SHP77 treated with DMSO at 0.1 percent for 48 hours (cell line): ENCODE data around the gene MYO1B.
"Not testable (repeated sequence)": the region's sequence is repeated elsewhere in the genome, so short reads cannot be mapped to it uniquely, and the experiment has no call there.

Experiments used
- DNase-seq: peaks from one replicate; lab custom pipeline; 2025; lab: John Stamatoyannopoulos, UW

The MYO1B gene

DNA sequence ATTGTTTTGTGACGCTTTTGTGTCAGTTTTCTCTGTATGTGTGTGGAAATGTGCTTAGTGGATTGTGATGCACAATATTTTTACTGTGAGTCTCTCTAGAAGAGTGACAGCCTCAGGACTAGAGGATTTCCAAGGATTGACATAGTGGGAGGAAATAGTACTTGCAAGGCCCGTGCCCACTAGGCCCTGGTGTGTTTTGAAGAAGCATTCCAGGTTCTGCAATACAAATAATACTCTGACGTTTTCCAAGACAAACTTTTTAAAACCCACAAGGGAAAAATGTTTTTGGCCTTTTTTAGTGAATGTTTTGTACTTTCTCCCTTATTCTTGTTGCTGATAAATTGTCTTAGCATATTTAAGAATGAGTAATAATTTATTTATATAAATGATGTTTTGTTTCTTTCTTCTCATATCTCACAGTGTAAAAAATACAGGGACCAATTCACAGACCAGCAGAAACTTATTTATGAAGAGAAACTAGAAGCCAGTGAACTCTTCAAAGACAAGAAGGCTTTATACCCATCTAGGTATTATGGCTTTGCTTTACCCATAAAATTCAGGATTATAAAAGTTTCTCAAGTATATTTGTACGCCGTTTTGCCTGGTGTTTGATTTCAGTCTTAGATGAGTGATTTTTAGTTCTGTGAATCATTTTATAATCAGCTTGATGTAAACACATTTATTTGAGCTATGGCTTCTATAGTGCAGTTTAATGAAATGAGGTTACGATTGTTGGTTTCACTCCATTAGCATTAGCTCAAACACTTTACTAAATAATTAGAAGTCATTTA lies 165.6 kb downstream of the MYO1B start:
- no peak for DNase-seq

DNA sequence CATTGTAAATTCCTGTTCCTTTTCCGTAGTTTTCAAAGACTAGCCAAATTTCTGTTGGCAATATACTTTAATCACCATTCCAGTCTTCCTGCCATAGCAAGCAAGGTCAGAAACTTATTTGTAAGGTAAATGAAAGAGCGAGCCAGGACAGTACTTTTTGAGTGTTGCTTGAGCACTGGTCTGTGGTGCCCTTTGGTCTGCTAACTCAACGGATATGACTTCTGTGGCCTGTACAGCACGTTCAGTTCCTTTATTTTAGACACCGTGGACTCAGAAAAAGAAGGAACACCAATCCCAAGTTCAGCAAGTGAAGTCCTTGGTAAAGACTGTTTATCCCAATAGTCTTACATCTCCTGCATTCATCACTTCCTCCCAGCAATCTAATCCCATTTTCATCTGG lies 166.3 kb downstream of the MYO1B start:
- no peak for DNase-seq

DNA sequence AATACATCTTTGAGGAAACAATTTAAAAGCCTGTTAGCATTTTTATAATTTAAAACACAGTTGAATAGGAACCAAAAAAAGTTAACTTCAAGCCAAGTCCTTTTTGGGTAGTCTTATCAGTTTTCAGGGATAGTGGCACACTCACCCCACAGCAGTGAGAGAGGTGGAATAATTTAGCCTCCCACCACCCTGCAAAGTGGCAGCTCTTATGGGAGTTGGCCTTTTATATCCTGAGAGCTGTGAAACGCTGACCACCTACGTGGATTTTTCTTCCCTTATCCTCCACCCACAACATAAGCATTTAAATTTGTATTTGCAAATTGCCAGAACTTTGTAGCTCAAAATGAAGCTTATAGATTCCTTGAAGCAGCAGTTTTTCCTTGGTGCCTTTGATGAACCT lies 167.1 kb downstream of the MYO1B start:
- no peak for DNase-seq

DNA sequence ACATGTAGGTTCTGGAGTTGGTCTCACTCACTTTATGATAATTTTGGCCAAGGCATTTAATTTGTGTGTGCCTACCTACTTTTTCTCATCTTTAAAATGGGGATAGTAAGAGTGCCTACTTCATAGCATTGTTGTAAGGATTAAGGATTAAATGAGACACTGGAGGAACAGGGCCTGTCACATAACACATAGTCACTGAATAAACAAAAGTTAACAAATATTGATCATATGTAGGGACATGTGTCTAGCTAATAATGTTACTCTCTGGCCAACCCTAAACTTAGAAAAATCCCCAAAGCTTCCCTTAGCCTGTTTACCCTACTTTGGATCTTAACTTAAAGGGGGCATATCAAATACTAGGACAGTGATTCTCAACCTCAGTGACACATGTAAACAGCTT lies 169.9 kb downstream of the MYO1B start:
- DNase-seq = no peak

DNA sequence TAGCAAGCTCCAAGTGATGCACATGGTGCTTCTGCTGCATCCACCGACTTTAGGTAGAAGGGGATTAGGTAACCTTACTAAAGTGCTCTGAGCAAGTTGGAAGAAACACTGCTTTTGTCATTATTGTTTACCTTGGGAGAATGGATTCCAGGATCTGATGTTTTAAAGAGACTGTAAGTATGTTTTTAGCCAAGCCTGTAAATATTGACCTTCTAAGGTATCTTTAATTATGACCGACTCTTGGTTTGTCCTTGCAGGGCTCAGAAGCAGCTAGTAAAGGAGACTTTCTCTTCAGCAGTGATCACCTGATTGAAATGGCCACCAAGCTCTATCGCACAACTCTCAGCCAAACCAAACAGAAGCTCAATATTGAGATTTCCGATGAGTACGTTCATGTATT lies 170.7 kb downstream of the MYO1B start:
- no peak for DNase-seq

DNA sequence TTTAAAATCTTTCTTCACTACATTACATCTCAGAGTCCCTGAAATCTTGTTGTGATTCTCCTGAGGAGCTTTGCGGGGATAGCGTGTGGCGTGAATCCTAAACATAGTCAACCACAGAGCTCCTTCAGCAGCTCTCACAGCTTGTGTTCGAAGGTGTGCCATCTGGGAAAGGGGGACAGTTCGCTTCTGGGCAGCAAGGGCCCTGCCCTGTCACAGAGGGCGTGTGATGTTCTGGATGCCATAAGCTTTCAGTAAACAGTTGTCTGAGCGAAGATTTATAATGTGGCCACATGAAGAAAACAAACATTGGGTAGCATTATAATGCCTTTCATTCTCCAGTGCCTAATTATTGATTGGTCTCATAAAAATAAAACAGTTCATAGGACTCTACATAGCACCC lies 172.5 kb downstream of the MYO1B start:
- no peak for DNase-seq

DNA sequence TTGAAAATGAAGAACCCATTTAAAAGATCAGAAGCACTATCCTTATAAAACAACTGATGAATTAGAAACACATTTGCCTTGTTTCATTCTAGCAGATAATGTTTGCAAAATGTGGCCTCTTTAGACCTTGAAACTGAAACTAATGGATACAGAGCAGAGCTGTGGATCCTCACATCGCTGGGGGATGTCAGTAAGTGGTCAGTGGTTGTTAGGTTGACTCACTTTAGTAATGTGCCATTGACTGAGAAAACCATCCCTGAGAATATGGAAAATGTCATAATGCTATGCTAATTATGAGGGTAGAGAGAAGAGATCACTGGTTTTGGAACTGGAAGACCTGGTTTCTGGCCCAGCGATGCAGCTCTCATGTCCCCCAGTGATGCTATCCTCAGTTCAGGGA lies 176.7 kb downstream of the MYO1B start:
- no peak for DNase-seq

DNA sequence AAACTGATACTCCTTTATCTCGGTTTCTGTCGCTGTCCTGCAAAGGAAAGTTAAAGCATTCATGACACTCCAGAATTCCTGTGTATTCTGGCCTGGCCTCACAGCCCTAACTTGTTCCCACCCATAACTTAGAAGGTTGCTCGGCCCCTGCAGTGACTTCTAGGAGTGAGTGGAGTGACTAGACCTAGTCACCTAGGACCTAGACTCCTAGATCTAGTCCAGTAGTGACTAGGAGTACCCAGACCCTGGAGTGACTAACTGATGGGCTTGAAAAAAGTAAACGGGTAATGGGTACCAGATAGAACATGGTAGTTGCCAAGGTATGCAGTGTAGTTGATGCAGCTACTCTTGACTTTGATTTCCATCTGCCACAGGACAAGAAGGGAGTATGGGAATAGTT lies 181.8 kb downstream of the MYO1B start:
- DNase-seq = no peak

DNA sequence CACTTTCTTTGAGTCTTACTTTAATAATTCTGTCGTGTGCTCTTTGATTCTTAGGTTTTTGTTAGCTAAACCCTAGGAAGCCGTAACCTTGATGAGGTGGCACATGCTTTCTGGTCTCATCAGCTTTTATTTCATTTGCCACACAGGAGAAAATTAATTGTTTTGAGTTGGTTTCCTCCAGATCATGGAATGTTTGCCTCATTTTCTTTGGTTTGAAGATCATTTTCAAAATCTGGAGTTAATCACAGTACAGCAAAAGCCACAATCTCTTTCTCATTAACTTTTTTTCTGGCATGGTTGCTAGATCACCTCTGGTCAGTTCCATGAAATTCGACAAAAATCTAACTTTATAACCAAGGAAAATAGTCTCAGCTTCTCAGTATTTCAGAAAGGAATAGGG lies 182.9 kb downstream of the MYO1B start:
- no peak for DNase-seq

DNA sequence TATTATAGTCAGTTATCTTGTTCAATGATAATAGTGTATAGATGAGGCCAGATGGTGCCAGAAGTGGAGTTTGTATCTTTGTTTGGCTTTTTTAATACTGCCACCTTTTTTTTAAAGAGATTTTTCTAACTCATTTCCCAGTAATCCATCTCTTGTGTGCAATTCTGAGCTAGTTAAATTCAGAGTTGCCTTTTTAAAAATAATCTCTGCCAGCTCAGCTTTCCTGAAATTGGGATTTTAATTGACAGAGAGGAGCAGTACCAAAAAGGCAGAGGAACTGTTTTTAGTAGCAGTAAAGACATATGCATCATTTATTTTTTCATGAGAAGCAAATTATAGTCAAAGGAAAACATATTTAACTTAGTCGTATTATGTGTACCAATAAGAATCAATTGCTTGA lies 185.3 kb downstream of the MYO1B start:
- DNase-seq = no peak

DNA sequence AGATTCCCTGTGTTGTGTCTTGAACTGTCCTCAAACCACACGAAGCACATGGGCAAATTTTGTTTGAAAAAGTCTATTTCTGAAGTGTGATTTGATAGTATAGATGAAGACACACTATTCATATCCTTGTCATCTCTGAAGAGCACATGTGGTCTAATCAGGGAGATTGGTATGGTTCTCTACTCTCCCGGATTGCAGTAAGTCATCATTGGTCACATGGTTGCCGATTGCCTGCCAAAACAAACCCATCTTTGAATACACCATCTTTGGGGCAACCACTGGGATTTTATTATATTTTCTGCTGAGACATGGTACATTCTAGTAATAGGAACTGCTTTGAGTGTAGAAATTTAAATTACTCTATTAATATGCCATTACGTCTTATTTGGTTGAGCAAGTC lies 186.9 kb downstream of the MYO1B start:
- no peak for DNase-seq

DNA sequence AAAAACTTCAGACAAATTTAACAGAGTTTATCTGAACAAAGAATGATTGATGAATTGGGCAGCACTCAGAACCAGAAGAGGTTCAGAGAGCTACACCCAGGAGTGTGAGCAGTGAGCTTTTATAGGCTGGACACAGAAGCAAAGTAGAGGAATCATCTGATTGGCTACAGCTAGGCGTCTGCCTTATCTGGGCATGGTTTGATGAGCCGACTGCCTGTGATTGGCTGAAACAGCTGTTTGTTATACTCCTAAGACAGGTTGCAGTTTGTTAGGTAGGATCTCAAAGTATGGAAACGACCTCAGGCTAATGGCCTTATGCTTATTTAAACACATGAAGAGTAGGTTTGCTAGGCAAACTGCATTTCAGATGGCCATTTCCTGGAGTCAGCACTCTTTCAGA lies 188.9 kb downstream of the MYO1B start:
- DNase-seq = no peak

DNA sequence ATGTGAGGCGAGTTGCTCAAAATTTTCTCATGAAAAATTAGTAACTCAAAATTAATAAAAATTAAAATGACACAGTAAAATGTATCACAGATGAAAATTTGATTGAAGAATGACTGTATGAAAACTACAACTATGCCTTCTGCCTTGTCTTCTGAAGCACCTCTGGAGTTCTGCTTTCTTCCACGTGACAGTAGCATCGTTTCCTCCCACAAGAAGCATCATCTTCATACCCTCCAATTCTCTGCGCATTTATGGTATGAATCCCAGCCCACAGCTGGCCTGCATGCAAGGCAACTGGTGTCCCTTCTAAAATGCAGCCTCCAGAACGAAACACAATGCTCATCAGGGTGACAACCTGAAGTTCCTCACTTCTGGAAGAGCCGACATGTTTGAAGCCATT lies 189.9 kb downstream of the MYO1B start:
- DNase-seq = no peak

DNA sequence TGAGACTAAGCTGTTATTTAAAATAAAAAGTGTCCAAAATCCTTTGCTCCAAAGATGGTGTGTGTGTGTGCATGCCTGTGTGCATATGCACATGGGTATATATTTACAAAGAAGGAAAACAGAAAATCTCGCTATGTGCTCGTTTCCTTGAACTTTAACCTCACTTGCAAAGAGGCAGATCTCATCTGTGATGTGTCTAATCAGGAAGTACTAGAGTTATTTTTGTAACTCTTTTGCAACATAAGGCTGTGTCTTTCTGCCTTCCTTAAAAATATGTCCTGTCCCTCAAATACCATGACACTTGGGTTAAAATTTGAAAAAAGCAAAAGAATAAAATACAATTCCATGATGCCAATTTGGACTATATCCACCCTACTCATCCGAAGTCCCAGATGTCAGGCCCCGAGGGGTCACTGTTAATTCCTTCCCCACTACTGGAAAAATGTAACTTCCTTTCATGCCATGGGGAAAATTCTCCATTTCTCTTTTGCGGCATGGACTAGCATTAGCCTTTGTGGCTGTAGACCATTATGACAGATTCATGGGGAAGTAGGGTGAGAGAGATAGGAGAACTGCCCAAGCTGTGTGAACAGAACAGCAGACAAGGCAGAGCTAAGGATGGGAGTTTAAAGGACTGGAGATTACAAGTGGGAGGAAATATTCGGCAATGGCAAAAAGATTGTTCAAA lies 191.3 kb downstream of the MYO1B start:
- DNase-seq = no peak

DNA sequence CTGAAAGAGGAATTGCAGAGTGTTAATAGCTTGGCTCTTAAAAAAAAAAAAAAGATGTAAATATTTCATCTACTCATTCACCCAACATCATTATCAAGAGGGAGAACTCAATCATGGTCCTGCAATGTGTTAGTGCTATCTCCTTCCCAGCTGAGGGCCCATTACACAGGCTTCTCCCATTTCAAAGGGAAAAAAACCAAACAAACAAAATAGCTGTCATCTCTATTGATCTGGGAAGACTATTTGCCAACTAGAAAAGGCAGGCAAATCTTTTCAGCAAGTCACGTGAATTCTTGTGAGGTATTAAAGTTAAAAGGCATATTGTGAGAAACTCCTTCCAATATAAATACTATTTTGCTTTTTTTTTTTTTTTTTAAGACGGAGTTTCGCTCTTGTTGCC lies 194.3 kb downstream of the MYO1B start:
- DNase-seq = no peak

DNA sequence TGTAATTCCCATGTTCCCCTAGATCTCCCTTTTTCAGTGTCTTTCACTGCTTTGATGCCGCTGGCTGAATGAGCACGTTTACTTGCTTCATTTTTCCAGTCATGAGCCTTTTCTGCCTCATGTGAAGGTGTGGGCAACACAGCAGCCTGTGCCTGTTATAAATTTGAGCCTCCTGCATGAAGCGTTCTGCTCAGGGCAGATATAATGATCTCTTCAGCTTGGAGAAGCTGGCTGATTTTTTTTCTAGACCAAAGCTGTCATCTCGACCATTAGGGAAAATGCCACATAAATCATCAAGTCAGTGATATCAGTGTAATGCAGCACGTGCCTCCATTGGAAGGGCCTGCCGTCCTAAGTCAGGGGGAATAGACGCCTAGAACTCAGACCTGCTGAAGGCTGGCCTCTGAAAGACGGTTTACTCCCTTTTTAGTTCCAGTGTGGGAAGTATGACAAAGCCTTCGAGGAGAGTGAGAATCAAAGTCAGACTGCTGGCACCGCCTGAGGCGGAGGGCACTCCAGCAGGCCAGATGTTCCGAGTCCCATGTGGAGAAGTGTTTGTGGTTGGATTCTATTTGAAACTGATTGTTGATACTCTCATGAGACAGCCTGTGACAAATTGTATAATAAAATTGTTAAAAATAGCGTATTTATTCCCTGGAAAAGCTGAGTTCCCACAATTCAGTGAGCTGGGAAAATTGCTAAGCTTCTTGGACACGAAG lies 196.5 kb downstream of the MYO1B start:
- DNase-seq = no peak

DNA sequence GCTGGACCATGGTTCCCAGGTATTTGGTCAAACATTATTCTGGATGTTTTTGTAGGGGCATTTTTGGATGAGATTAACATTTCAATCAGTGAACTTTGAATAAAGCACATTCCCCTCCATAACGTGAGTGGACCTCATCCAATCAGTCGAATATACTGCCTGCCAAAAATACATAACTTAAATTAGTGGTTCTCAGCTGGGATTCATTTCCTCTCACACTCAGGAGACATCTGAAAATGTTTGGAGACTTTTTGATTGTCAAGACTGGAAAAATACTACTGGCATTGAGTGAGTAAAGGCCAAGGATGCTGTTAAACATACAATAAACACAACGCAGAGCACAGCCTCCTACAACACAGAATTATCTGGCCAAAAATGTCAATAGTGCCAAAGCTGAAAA lies 198.2 kb downstream of the MYO1B start:
- no peak for DNase-seq

DNA sequence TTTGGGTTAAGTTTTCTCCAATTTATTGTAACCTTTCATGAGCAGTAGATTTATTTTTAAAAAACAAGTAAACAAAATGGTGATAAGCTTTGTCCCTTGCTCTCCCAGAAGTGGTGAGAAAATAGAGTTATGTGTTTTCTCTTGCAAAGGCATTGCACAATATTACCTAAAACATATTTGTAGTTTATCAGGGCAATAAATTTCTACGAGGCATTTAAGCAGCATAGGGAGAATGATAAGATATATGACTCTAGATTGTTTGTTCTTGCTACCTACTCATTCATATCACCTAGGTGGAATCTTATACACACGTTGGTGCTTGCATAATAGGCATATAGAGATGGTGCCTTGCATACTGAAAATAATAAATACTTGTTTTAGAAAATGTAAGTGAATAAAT lies 201.7 kb downstream of the MYO1B start:
- no peak for DNase-seq

DNA sequence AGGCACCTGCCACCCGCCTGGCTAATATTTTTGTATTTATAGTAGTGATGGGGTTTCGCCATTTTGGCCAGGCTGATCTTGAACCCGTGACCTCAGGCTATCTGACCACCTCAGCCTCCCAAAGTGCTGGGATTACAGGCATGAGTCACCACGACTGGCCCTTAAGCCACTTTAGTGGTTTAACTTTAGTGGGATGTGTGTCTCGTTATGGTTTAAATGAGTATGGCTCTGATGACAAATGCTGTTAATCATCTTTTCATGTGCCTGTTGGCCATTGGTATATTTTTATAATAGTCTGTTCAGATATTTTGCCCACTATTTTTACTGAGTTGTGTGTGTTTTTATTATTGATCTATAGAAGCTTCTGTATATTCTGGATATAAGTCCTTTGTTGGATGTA lies 205.9 kb downstream of the MYO1B start:
- no peak for DNase-seq

DNA sequence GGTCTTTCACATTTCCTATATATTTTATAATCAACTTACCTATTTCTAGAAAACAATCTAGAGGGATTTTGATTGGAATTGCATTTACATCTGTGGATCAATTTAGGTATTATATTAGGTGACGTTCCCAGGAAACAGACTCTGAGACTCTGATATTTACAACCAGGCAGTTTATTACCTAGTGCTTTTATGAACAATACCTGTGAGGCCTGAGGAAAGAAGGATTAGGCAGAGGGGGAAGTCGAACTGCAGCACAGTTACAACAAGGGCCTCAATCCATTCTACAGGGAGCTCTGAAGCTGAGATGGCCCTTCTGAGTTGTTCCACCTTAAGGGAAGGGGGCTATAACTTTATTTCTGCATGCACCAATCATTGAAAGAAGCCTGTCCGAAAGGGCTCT lies 206.9 kb downstream of the MYO1B start:
- no peak for DNase-seq

DNA sequence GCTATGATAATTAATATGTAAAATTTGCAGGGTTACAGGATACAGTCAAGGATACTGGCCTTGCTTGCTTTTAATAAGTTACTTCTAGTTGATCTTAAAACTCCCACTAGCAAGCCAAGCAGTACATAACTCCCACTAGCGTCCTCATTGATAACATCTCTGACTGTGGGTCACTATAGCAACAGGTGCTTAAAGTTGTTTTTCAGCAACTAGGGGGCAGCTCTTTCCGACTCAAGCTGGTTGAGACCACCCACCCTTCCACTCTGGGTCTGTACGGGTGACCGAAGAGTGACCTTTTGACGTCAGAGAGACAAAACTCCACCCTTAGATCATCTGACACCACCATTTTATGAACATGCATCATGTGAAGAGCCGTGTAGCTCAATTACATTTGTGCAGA lies 208.6 kb downstream of the MYO1B start:
- DNase-seq = no peak

DNA sequence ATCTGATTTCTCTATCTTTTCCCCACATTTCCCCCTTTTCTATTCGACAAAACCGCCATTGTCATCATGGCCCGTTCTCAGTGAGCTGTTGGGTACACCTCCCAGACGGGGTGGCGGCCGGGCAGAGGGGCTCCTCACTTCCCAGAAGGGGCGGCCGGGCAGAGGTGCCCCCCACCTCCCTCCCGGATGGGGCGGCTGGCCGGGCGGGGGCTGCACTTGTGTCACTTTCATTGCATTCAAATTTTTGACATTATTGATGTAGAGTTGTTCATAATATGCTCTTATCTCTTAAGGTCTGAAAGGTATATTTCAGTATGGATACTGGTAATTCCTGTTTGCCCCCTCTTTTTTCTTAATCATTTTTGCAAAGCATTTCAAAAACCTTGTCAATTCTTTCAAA lies 211.3 kb downstream of the MYO1B start:
- DNase-seq = not testable (repeated sequence)

DNA sequence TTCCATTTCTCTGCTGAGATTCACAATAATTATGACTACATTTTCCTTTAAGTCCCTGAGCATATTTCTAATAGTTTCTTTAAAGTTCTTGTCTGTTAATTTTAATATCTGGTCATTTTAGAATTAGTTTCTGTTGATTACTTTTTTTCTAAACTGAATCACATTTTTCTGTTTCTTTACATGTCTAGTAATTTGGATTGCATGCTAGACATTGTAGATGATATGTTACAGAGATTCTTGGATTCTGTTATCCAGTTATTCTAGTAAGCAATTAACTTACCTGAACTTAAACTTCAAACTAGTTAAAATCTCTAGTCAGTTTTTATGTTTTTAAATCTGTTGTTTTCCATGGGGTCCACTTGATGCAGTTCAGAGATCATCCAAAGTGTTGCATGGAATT lies 214.0 kb downstream of the MYO1B start:
- DNase-seq = no peak
